ENCODE measurements around the gene SLC2A9. TPM values are rescaled to one million over a fixed set of nuclear protein-coding genes. Genes with fewer than 3 reads are reported as not detected.

SLC2A9 gene
- 0.24 to 0.48 TPM (median 0.37 TPM) in 4 of 5 replicates, not detected in the other for total RNA-seq (2022; extraction: Qiagen RNA extraction; ENCODE audit: low read depth)

GRCh38 chr4:10020871-10021652 lies at the start of gene SLC2A9:
TSS of gene SLC2A9 (minus strand) at chr4:10021497. CDS start at chr4:10021429, 68 bp downstream.

GRCh38 chr4:9781343-9782135 lies 239.8 kb downstream of the SLC2A9 start, which contains the start of gene DRD5:
TSS of gene DRD5 (plus strand) at chr4:9781634. CDS start at chr4:9782030, 396 bp downstream.

Other genes starting within 250 kb of the SLC2A9 start
- gene DRD5, start 239.9 kb downstream of the SLC2A9 start, total RNA-seq (2022; extraction: Qiagen RNA extraction; ENCODE audit: low read depth), result not detected in 5 replicates
- 187 to 214 TPM (median 210 TPM) in 5 replicates for gene WDR1, start 95.3 kb upstream of the SLC2A9 start, total RNA-seq (2022; extraction: Qiagen RNA extraction; ENCODE audit: low read depth)